ENCODE measurements around the gene BFSP1.

- TF ChIP-seq CTCF (IDR thresholded peaks at IDR 0.05): no peak
- TF ChIP-seq POLR2A (IDR thresholded peaks at IDR 0.05): no peak
These were observed 35.2 kb upstream of the BFSP1 start for GRCh38 chr20:17566345-17566744.
